SK-N-SH (cell line): ENCODE results near the gene SLC22A14. TPM values are rescaled to one million over a fixed set of nuclear protein-coding genes. Genes with fewer than 3 reads are reported as not detected.

Experiments
- CTCF ChIA-PET: fragments of 300-600, 350-600 bp; formaldehyde crosslinking; extraction: SDS; loops from one replicate; lab custom pipeline; 2021; lab: Yijun Ruan, JAX
- POLR2A ChIA-PET: fragments of 350-600 bp; sonication (Branson Sonifier 250); formaldehyde crosslinking; extraction: SDS; loops from one replicate; lab custom pipeline; 2020; ENCODE audit warnings: antibody characterized with exemption, inconsistent platforms; lab: Yijun Ruan, JAX
- DNase-seq: peaks from one replicate; pipeline ENCODE4 v3.0.0; 2012
- H2AFZ ChIP-seq: fragments of 200-600 bp; sonication (generic); 2 replicates; pipeline ENCODE4 v1.8.1; 2016; ENCODE audit warnings: antibody characterized with exemption, mild to moderate bottlenecking, low read depth
- H3F3A ChIP-seq: fragments of 200-600 bp; sonication (generic); replicated peaks from 2 replicates; pipeline ENCODE3; 2016; ENCODE audit warnings: antibody characterized with exemption, mild to moderate bottlenecking; ENCODE audit not compliant: insufficient read depth
- H3K27ac ChIP-seq, 2 experiments: fragments of 200-500 bp in 1 of 2; fragments of 200-600 bp in 1 of 2; sonication (Bioruptor generic) in 1 of 2; sonication (generic), shearing (Covaris generic) in 1 of 2; 2 replicates each; pipeline versions ENCODE4 v1.5.1 to v1.6.1; 2014 to 2016; ENCODE audit warnings: low read depth in 2 of 2, inconsistent platforms in 1 of 2, low read length in 1 of 2, mild to moderate bottlenecking in 1 of 2, mixed read lengths in 1 of 2
- H3K27me3 ChIP-seq: fragments of 200-600 bp; sonication (generic), shearing (Covaris generic); 2 replicates; pipeline ENCODE4 v1.6.1; 2016; ENCODE audit warnings: mixed run types; ENCODE audit not compliant: insufficient read depth
- H3K36me3 ChIP-seq, 2 experiments: fragments of 200-500 bp in 1 of 2; fragments of 200-600 bp in 1 of 2; sonication (Bioruptor generic) in 1 of 2; sonication (generic) in 1 of 2; replicated peaks in 1 of 2; 2 replicates each; pipeline versions ENCODE3 to v1.5.1; 2014 to 2016; ENCODE audit warnings: low read length in 1 of 2, mild to moderate bottlenecking in 1 of 2; ENCODE audit not compliant: insufficient read depth in 2 of 2, control insufficient read depth in 1 of 2
- H3K4me1 ChIP-seq, 2 experiments: fragments of 200-500 bp in 1 of 2; fragments of 200-600 bp in 1 of 2; sonication (Bioruptor generic) in 1 of 2; sonication (generic), shearing (Covaris generic) in 1 of 2; 2 replicates each; pipeline versions ENCODE4 v1.5.1 to v1.6.1; 2014 to 2016; ENCODE audit warnings: low read depth in 1 of 2, low read length in 1 of 2, mixed run types in 1 of 2; ENCODE audit not compliant: insufficient read depth in 2 of 2, control insufficient read depth in 1 of 2
- H3K4me2 ChIP-seq: fragments of 200-600 bp; sonication (generic), shearing (Covaris generic); 2 replicates; pipeline ENCODE4 v1.6.1; 2017; ENCODE audit warnings: mixed run types
- H3K4me3 ChIP-seq, 2 experiments: fragments of 200-500 bp in 1 of 2; fragments of 200-600 bp in 1 of 2; sonication (Bioruptor generic) in 1 of 2; sonication (generic), shearing (Covaris generic) in 1 of 2; 2 replicates each; pipeline versions ENCODE4 v1.5.1 to v1.8.1; 2014 to 2016; ENCODE audit warnings: low read depth in 2 of 2, inconsistent platforms in 1 of 2, low read length in 1 of 2, mild to moderate bottlenecking in 1 of 2, mixed read lengths in 1 of 2, moderate library complexity in 1 of 2
- H3K79me2 ChIP-seq: fragments of 200-600 bp; sonication (generic); 2 replicates; pipeline ENCODE4 v1.8.1; 2017; ENCODE audit warnings: mild to moderate bottlenecking; ENCODE audit not compliant: insufficient read depth
- H3K9ac ChIP-seq: fragments of 200-600 bp; sonication (generic); 2 replicates; pipeline ENCODE4 v1.6.1; 2017; ENCODE audit warnings: mixed run types
- H3K9me2 ChIP-seq: fragments of 200-600 bp; sonication (generic); 2 replicates; pipeline ENCODE4 v1.6.1; 2017; ENCODE audit warnings: mixed run types
- H3K9me3 ChIP-seq: fragments of 200-600 bp; sonication (generic); 2 replicates; pipeline ENCODE4 v1.6.1; 2017; ENCODE audit warnings: mixed run types, mild to moderate bottlenecking, moderate library complexity
- H4K20me1 ChIP-seq: fragments of 200-600 bp; sonication (generic); 2 replicates; pipeline ENCODE4 v1.6.1; 2017; ENCODE audit warnings: mild to moderate bottlenecking, mixed run types; ENCODE audit not compliant: insufficient read depth
- CHD2 ChIP-seq: fragments of 150-350 bp; IDR thresholded peaks from 2 replicates; pipeline ENCODE4 v1.6.1; 2018; ENCODE audit warnings: low read length; ENCODE audit not compliant: partially characterized antibody
- ELF1 ChIP-seq: IDR thresholded peaks from 2 replicates; pipeline ENCODE4 v1.4.0; 2012
- FOSL2 ChIP-seq: IDR thresholded peaks from 2 replicates; pipeline ENCODE4 v1.4.0; 2012; ENCODE audit warnings: low read depth, mild to moderate bottlenecking, moderate library complexity, borderline replicate concordance
- GATA2 ChIP-seq: sonication (generic); formaldehyde crosslinking; IDR thresholded peaks from 2 replicates; pipeline ENCODE4 v1.5.0; 2020; ENCODE audit warnings: mild to moderate bottlenecking, missing genetic modification reagents
- JUND ChIP-seq: IDR thresholded peaks from 2 replicates; pipeline ENCODE4 v1.4.0; 2012
- MEF2A ChIP-seq: IDR thresholded peaks from 2 replicates; pipeline ENCODE4 v1.4.0; 2012; ENCODE audit warnings: low read depth, borderline replicate concordance
- MXI1 ChIP-seq: IDR thresholded peaks from 2 replicates; pipeline ENCODE4 v1.6.1; 2012; ENCODE audit warnings: mild to moderate bottlenecking, low read depth, low read length, improper control_type of control experiment
- PBX3 ChIP-seq: IDR thresholded peaks from 2 replicates; pipeline ENCODE4; 2012
- RCOR1 ChIP-seq: fragments of 150-350 bp; IDR thresholded peaks from 2 replicates; pipeline ENCODE4 v1.6.1; 2017; ENCODE audit warnings: antibody characterized with exemption, low read length
- REST ChIP-seq: IDR thresholded peaks from 2 replicates; pipeline ENCODE4 v1.6.1; 2012; ENCODE audit warnings: mild to moderate bottlenecking, low read depth, low read length, moderate library complexity
- SMC3 ChIP-seq: IDR thresholded peaks from 2 replicates; pipeline ENCODE4 v1.6.1; 2012; ENCODE audit warnings: low read depth, low read length, improper control_type of control experiment
- TEAD4 ChIP-seq: IDR thresholded peaks from 2 replicates; pipeline ENCODE4 v1.4.0; 2012; ENCODE audit warnings: mild to moderate bottlenecking, borderline replicate concordance; ENCODE audit not compliant: insufficient read depth
- USF1 ChIP-seq: IDR thresholded peaks from 2 replicates; pipeline ENCODE4 v1.4.0; 2012; ENCODE audit warnings: low read depth, borderline replicate concordance
- ZBTB33 ChIP-seq: IDR thresholded peaks from 2 replicates; pipeline ENCODE4 v1.4.0; 2012; ENCODE audit warnings: low read depth, borderline replicate concordance
- WGBS: methylation state at CpG from one replicate; pipeline ENCODE4 v1.1.6; 2017; ENCODE audit warnings: low lambda C conversion rate; 5-methylcytosine and 5-hydroxymethylcytosine counted together
- polyA plus RNA-seq, 3 experiments: library from polyadenylated mRNA; depleted of rRNA; stranded (reverse); fragments of >200 nt; gene quantifications; 2 replicates each; pipeline ENCODE4 v1.2.3, GENCODE V29; 2012
- TF ChIP-seq, protein P1 (sequence below): fragments of 200-600 bp; sonication (generic); IDR thresholded peaks from 2 replicates; pipeline ENCODE4 v1.6.1; 2017; ENCODE audit warnings: antibody characterized with exemption, mild to moderate bottlenecking, moderate library complexity

SLC22A14 gene
- polyA plus RNA-seq, 1 of the 3 experiments (the other 2 are of a cell fraction), result 0.16 TPM

DNA sequence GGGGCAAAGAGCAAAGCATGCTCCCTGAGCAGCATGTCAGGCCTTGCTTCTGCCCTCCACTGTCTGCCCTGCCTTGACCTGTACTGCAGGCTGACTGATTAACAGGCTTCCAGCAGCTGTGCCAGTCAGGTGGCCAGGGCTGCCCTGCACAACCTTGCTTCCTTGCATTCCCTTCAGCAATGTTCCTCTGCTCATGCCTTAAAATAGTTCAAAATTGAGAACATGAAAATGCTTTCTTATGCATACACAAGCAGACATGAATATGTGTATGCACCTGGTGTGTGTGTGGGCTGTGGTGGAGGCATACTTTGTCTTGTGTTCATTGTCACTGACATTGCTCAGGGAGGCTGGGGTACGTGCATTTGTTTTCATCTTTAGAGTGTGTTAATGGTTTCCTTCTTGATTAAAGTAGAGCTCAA, 17.7 kb upstream of the SLC22A14 start:
- ChIA-PET POLR2A (no interaction called here), CTCF (no interaction called here)
- peaks cover 0 to 9% of the 10 kb centered on the region in 2 experiments for H3K36me3 ChIP-seq
- no peaks in the 10 kb centered on the region for H3K9me3 ChIP-seq
- H3K79me2 ChIP-seq, result no peaks in the 10 kb centered on the region
- H3K4me2 ChIP-seq, result no peak overlapping the region
- no peak for DNase-seq
- peaks cover 0 to 27% of the 10 kb centered on the region in 2 experiments; a peak in 1 of 4 replicates for H3K4me1 ChIP-seq
- no peaks in the 10 kb centered on the region for H4K20me1 ChIP-seq
- H3K4me3 ChIP-seq, result no peak overlapping the region
- H3K27ac ChIP-seq, result no peak overlapping the region; a peak in 1 of 4 replicates
- no peak overlapping the region for H3K9ac ChIP-seq
- no peak overlapping the region for H2AFZ ChIP-seq
- no peaks in the 10 kb centered on the region for H3F3A ChIP-seq
- H3K27me3 ChIP-seq, result no peaks in the 10 kb centered on the region
- TF ChIP-seq RCOR1 (no peak), GATA2 (CRISPR knock-in tag) (no peak), JUND (no peak), TEAD4 (no peak), USF1 (no peak), ELF1 (no peak)
- WGBS, result no CpG with 5 or more reads among the region's 1 CpG
- no peaks in the 10 kb centered on the region for H3K9me2 ChIP-seq

DNA sequence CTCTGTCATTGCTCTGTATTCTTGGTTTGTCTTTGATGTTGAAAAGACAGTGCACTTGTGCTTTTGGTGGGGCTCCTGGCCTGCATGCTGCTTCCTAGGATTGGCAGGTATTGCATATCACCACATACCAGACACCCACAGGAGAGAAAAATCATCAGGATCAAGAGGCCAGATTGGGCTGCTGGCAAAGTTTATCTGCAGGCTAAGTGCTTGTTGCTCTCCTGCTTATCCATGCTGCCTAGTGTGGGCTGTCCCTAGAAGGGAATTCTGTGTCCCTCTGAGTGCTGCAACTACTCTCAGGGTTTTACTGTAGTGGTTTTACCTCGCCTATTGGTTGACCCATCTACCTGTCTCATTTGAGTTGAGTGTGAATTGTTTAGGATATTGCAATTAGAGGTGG, 17.3 kb upstream of the SLC22A14 start:
- DNase-seq, result no peak
- Histone ChIP-seq H3F3A (no peaks in the 10 kb centered on the region), H3K4me1 (peaks cover 0 to 27% of the 10 kb centered on the region in 2 experiments; a peak in 1 of 4 replicates), H3K79me2 (no peaks in the 10 kb centered on the region), H3K4me2 (no peak overlapping the region), H3K4me3 (no peak overlapping the region), H3K27me3 (no peaks in the 10 kb centered on the region), H3K9me3 (no peaks in the 10 kb centered on the region), H3K9me2 (no peaks in the 10 kb centered on the region), H4K20me1 (no peaks in the 10 kb centered on the region), H3K9ac (no peak overlapping the region), H3K36me3 (peaks cover 0 to 5% of the 10 kb centered on the region in 2 experiments), H3K27ac (no peak overlapping the region), H2AFZ (no peak overlapping the region)
- ChIA-PET POLR2A (no interaction called here), CTCF (no interaction called here)
- no peak for TF ChIP-seq REST
- TF ChIP-seq FOSL2, result no peak
- TF ChIP-seq MXI1, result no peak
- TF ChIP-seq ZBTB33, result no peak
- no peak for TF ChIP-seq SMC3
- TF ChIP-seq CHD2, result no peak
- TF ChIP-seq, protein P1, sequence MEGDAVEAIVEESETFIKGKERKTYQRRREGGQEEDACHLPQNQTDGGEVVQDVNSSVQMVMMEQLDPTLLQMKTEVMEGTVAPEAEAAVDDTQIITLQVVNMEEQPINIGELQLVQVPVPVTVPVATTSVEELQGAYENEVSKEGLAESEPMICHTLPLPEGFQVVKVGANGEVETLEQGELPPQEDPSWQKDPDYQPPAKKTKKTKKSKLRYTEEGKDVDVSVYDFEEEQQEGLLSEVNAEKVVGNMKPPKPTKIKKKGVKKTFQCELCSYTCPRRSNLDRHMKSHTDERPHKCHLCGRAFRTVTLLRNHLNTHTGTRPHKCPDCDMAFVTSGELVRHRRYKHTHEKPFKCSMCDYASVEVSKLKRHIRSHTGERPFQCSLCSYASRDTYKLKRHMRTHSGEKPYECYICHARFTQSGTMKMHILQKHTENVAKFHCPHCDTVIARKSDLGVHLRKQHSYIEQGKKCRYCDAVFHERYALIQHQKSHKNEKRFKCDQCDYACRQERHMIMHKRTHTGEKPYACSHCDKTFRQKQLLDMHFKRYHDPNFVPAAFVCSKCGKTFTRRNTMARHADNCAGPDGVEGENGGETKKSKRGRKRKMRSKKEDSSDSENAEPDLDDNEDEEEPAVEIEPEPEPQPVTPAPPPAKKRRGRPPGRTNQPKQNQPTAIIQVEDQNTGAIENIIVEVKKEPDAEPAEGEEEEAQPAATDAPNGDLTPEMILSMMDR, result no peak
- no peak for TF ChIP-seq MEF2A
- TF ChIP-seq USF1, result no peak
- no peak for TF ChIP-seq PBX3
- 45% methylated on average over 1 of the region's 1 CpG for WGBS
